M059J (cell line): ENCODE measurements around the gene SMAGP. TPM values are rescaled to one million over a fixed set of nuclear protein-coding genes. Genes with fewer than 3 reads are reported as not detected.

Experiments used
- DNase-seq: peaks from one replicate; pipeline ENCODE4 v3.0.0-alpha.2; 2012; ENCODE audit warnings: low read depth
- total RNA-seq: library from RNA; depleted of rRNA; stranded (reverse); fragments of >200 nt; shearing (Covaris generic); gene quantifications from 2 replicates; pipeline ENCODE4 v1.2.3, GENCODE V29; 2014; rRNA removed

The SMAGP gene
- total RNA-seq, 1 experiment from 2014 or later: 15.8 TPM

- no peak for DNase-seq
Measured at GRCh38 chr12:51196547-51196946, 73.7 kb downstream of the SMAGP start.

GRCh38 chr12:51195841-51196240 lies 74.4 kb downstream of the SMAGP start:
- no peak for DNase-seq

Other genes starting within 250 kb of the SMAGP start
- gene SLC11A2, start 244.0 kb downstream of the SMAGP start, total RNA-seq: 13.7 and 17.9 TPM in 2 replicates
- 33.0 and 40.3 TPM in 2 replicates for gene LETMD1, start 222.1 kb downstream of the SMAGP start, total RNA-seq
- gene CSRNP2, start 186.8 kb downstream of the SMAGP start, total RNA-seq: 12.6 and 16.8 TPM in 2 replicates
- 4.9 and 6.8 TPM in 2 replicates for gene TFCP2, start 97.3 kb downstream of the SMAGP start, total RNA-seq
- gene POU6F1, start 52.4 kb downstream of the SMAGP start, total RNA-seq: 1.4 and 7.8 TPM in 2 replicates
- 480 and 492 TPM in 2 replicates for gene DAZAP2, start 31.6 kb downstream of the SMAGP start, total RNA-seq
- gene BIN2, start 53.8 kb upstream of the SMAGP start, total RNA-seq: not detected in 2 replicates
- not detected in 2 replicates for gene CELA1, start 76.3 kb upstream of the SMAGP start, total RNA-seq
- gene GALNT6, start 121.0 kb upstream of the SMAGP start, total RNA-seq: 31.4 and 48.0 TPM in 2 replicates
- gene SLC4A8, start 154.4 kb upstream of the SMAGP start, total RNA-seq: 2.5 and 12.3 TPM in 2 replicates